ENCODE measurements around the gene LCMT1.
A peak's percentile ranks its signal among the peaks of the same experiment; 100 is the strongest.
"Not testable (repeated sequence)": the region's sequence is repeated elsewhere in the genome, so short reads cannot be mapped to it uniquely, and the experiment has no call there.

The LCMT1 gene

GRCh38 chr16:25111403-25112166, at the start of gene LCMT1:
Gene LCMT1, plus strand, starts transcription at chr16:25111742. Its CDS starts 142 bp downstream, at chr16:25111884.
- DNase-seq (ENCODE audit: low spot score): peak; percentile 95
- TF ChIP-seq CTCF (IDR thresholded peaks at IDR 0.05): no peak

GRCh38 chr16:25063102-25063501, 48.4 kb upstream of the LCMT1 start:
- DNase-seq (ENCODE audit: low spot score): no peak
- Histone ChIP-seq H3K27ac (no peak overlapping the region), H3K4me3 (no peak overlapping the region)
- no peak for TF ChIP-seq CTCF (IDR thresholded peaks at IDR 0.05)

More at GRCh38 chr16:25111403-25112166, at the start of gene LCMT1:
- peak within 1 kb of the TSS; percentile 68 to 87 for H3K27ac ChIP-seq
- peak within 1 kb of the TSS; percentile 90 for H3K4me3 ChIP-seq

GRCh38 chr16:25063865-25064264, 47.7 kb upstream of the LCMT1 start:
- no peak for TF ChIP-seq CTCF (IDR thresholded peaks at IDR 0.05)
- no peak for DNase-seq (ENCODE audit: low spot score)
- Histone ChIP-seq H3K27ac (peak overlapping the region in 1 of 2 donors; percentile 58), H3K4me3 (no peak overlapping the region)

GRCh38 chr16:25064281-25064680, 47.3 kb upstream of the LCMT1 start:
- peak overlapping the region in 1 of 2 donors; percentile 58 for H3K27ac ChIP-seq

DNA sequence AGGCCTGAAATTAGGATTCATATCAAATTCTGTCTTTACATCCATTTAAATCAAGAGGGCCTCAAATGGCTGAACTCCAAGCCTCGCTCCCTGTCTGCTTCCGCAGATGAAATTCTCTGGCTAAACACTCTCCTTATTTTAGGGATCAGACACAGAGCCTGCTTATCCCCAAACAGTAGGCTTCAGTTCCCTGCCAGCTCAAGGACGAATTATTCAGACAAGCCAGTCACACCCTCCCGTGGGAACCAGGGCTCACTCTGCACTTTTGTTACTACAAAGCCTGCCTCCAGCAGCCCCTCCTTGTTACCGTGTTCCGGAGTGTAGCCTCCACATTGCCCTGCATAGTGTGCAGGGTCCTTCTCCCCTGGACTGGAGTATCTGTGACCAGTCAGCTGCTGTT, 46.6 kb upstream of the LCMT1 start:
- peak overlapping the region in 1 of 2 donors; percentile 58 for H3K27ac ChIP-seq
- H3K4me3 ChIP-seq: no peak overlapping the region
- DNase-seq (ENCODE audit: low spot score): no peak
- TF ChIP-seq CTCF (IDR thresholded peaks at IDR 0.05): no peak

More at GRCh38 chr16:25064281-25064680, 47.3 kb upstream of the LCMT1 start:
- not testable (repeated sequence) for DNase-seq (ENCODE audit: low spot score); H3K4me3 ChIP-seq

DNA sequence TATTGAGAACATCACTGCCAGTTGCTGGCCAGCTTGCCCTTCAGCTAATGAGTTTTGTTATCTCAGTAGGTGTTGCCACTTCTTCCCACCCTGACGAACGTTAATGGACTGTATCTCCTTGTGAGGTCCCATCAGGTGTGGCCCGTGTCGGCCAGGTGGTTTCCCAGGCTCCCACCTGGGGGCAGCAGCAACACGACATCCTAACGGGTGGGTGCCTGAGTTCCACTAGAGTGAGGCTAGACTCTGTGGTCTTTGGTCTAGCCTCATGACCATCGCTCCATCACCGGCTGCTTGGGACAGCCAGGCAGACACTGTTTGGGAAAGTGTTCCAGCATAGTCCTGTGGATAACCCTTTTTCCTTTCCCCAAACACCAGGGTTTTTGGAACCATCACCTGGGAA, 45.6 kb upstream of the LCMT1 start:
- DNase-seq (ENCODE audit: low spot score): no peak
- H3K27ac ChIP-seq: peak overlapping the region in 1 of 2 donors; percentile 96

DNA sequence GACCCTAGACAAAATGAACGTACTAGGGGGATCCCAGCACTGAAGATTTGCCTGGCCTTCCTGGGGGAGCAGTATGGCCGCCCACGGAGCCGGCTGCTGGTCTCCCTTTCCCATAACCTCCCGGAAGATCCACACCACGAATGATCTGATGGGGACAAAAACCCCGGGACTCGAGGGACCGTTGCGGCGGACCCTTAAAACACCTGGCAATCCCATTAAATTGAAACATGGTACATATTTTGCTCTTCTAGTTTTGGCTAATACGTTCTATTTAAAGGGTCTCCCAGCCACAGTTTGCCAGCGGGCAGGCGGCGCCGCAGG, 45.2 kb upstream of the LCMT1 start:
- peak overlapping the region; percentile 92 for H3K4me3 ChIP-seq
- no peak for TF ChIP-seq CTCF (IDR thresholded peaks at IDR 0.05)
- DNase-seq (ENCODE audit: low spot score): no peak
- peak overlapping the region; percentile 90 to 96 for H3K27ac ChIP-seq

More for the DNA sequence above, 45.6 kb upstream of the LCMT1 start:
- no peak for TF ChIP-seq CTCF (IDR thresholded peaks at IDR 0.05)
- H3K4me3 ChIP-seq: no peak overlapping the region

Data from coronary artery (tissue), 2 donors.